HepG2 (cell line): ENCODE data around the gene PIK3C3. TPM values are rescaled to one million over a fixed set of nuclear protein-coding genes. Genes with fewer than 3 reads are reported as not detected.

ENCODE experiments used
- ATAC-seq: fragments of 200-7000 bp; cut with Tn5 transposase; 3 replicates; pipeline ENCODE4 v1.9.1; 2020; ENCODE audit warnings: mild to moderate bottlenecking, moderate library complexity
- BruUV-seq: library from RNA; stranded (reverse); fragments of 400-500 nt; replicated peaks from 2 replicates; lab custom pipeline; 2021; lab: Mats Ljungman, UMichigan
- CTCF ChIA-PET: fragments of 300-600 bp; formaldehyde crosslinking; extraction: SDS; loops from one replicate; lab custom pipeline; 2021; ENCODE audit warnings: low total read pairs, inconsistent platforms, low intra/inter-chr PET ratio; lab: Yijun Ruan, JAX
- POLR2A ChIA-PET: fragments of 350-600 bp; sonication (Branson Sonifier 250); formaldehyde crosslinking; loops from one replicate; lab custom pipeline; 2020; ENCODE audit warnings: antibody characterized with exemption, inconsistent platforms; lab: Yijun Ruan, JAX
- DNase-seq: peaks from one replicate; pipeline ENCODE4 v3.0.0-alpha.2; 2015; ENCODE audit warnings: low spot score
- FAIRE-seq: peaks from 3 replicates; lab custom pipeline; 2011; peaks lifted over from hg19 to GRCh38; lab: Jason Lieb, UNC
- H2AFZ ChIP-seq: one replicate; pipeline ENCODE4 v1.6.1; 2011; ENCODE audit warnings: low read length, inconsistent platforms
- H3K27ac ChIP-seq: fragments of 300-600 bp; 3 replicates; pipeline ENCODE4 v1.8.0; 2011; ENCODE audit warnings: mixed run types, mild to moderate bottlenecking, mixed read lengths, low read length, inconsistent platforms; ENCODE audit not compliant: insufficient read depth; ENCODE audit errors: extremely low read length
- H3K27me3 ChIP-seq, 2 experiments: fragments of 200-600 bp in 1 of 2; 2 replicates in 1 of 2; 3 replicates in 1 of 2; pipeline versions ENCODE4 v1.6.0 to v1.8.0; 2011; ENCODE audit warnings: low read length in 2 of 2, mild to moderate bottlenecking in 2 of 2, moderate library complexity in 2 of 2, inconsistent platforms in 1 of 2; ENCODE audit not compliant: insufficient read depth in 2 of 2, control insufficient read depth in 1 of 2
- H3K36me3 ChIP-seq, 2 experiments: fragments of 200-600 bp in 1 of 2; replicated peaks in 1 of 2; 2 replicates in 1 of 2; 3 replicates in 1 of 2; pipeline versions ENCODE4 v1.5.1 to v1.8.0; 2011; ENCODE audit warnings: low read length in 2 of 2, inconsistent platforms in 1 of 2; ENCODE audit not compliant: insufficient read depth in 2 of 2, control insufficient read depth in 1 of 2
- H3K4me1 ChIP-seq: 2 replicates; pipeline ENCODE4 v1.5.1; 2012; ENCODE audit warnings: low read length, inconsistent platforms; ENCODE audit not compliant: insufficient read depth
- H3K4me2 ChIP-seq: 2 replicates; pipeline ENCODE4 v1.6.0; 2011; ENCODE audit warnings: low read depth, low read length, inconsistent platforms
- H3K4me3 ChIP-seq, 3 experiments: fragments of 200-600 bp in 1 of 3; sonication (generic), shearing (Covaris generic) in 1 of 3; replicated peaks in 1 of 3; 2 replicates each; pipeline ENCODE4 v1.5.1; 2011 to 2016; ENCODE audit warnings: low read length in 3 of 3, inconsistent platforms in 2 of 3, low read depth in 2 of 3, mild to moderate bottlenecking in 2 of 3, control low read depth in 1 of 3, mixed read lengths in 1 of 3; ENCODE audit not compliant: insufficient read depth in 1 of 3
- H3K79me2 ChIP-seq: one replicate; pipeline ENCODE4 v1.6.1; 2011; ENCODE audit warnings: low read length, inconsistent platforms; ENCODE audit not compliant: insufficient read depth
- H3K9ac ChIP-seq: 2 replicates; pipeline ENCODE4 v1.6.0; 2011; ENCODE audit warnings: mild to moderate bottlenecking, low read depth, low read length, inconsistent platforms; ENCODE audit not compliant: insufficient read depth
- H3K9me3 ChIP-seq: 2 replicates; pipeline ENCODE4 v1.5.1; 2012; ENCODE audit warnings: mild to moderate bottlenecking, low read length
- H4K20me1 ChIP-seq: 2 replicates; pipeline ENCODE4 v1.6.0; 2011; ENCODE audit warnings: inconsistent platforms, mild to moderate bottlenecking, low read length, moderate library complexity; ENCODE audit not compliant: insufficient read depth
- GMEB1 ChIP-seq: sonication (generic); formaldehyde crosslinking; IDR thresholded peaks from 2 replicates; pipeline ENCODE4 v1.5.1; 2020; ENCODE audit warnings: missing genetic modification reagents, mild to moderate bottlenecking, borderline replicate concordance
- RAD51 ChIP-seq: fragments of 450-650 bp; IDR thresholded peaks from 2 replicates; pipeline ENCODE4 v1.6.1; 2016; ENCODE audit warnings: borderline replicate concordance
- SNAPC2 ChIP-seq: sonication (generic); formaldehyde crosslinking; IDR thresholded peaks from 2 replicates; pipeline ENCODE4 v1.8.1; 2022; ENCODE audit warnings: mild to moderate bottlenecking, missing genetic modification reagents
- ZNF407 ChIP-seq: sonication (generic); formaldehyde crosslinking; IDR thresholded peaks from one replicate; pipeline ENCODE4 v1.5.1; 2020; ENCODE audit warnings: mild to moderate bottlenecking, missing genetic modification reagents; ENCODE audit errors: not compliant biosample characterization
- ZNF572 ChIP-seq: sonication (generic); formaldehyde crosslinking; IDR thresholded peaks from 2 replicates; pipeline ENCODE4 v1.5.1; 2020; ENCODE audit warnings: mild to moderate bottlenecking, missing genetic modification reagents
- ZNF770 ChIP-seq: sonication (generic); formaldehyde crosslinking; IDR thresholded peaks from 2 replicates; pipeline ENCODE4 v1.5.0; 2020; ENCODE audit warnings: mild to moderate bottlenecking, missing genetic modification reagents
- WGBS: methylation state at CpG from one replicate; pipeline ENCODE4 v1.1.6; 2017; ENCODE audit warnings: low lambda C conversion rate; 5-methylcytosine and 5-hydroxymethylcytosine counted together
- in situ Hi-C: cut with HindIII; loops from 2 replicates; pipeline ENCODE4 v1.10.0; 2017; ENCODE audit warnings: low pct_unique_long_range_greater_than_20kb; ENCODE audit not compliant: extremely low pct_ligation_motif_present
- intact Hi-C: fragments of 100-400 bp; cut with micrococcal nuclease; formaldehyde crosslinking; loops from one replicate; pipeline ENCODE4 v1.10.0; 2022; ENCODE audit not compliant: unreplicated experiment
- polyA plus RNA-seq, 8 experiments: library from polyadenylated mRNA; depleted of rRNA in 3 of 8; stranded (reverse) in 7 of 8; unstranded in 1 of 8; fragments of >200 nt; fragmentation: Illumina TruSeq in 4 of 8; extraction: Trizol in 4 of 8; gene quantifications; 2 replicates each; pipeline versions ENCODE4 v1.2.1 to v1.2.3, GENCODE V29; 2011 to 2016; ENCODE audit warnings: low read depth in 4 of 8, missing spikeins in 1 of 8, mixed read lengths in 1 of 8; ENCODE audit not compliant: insufficient read depth in 1 of 8
- total RNA-seq, 5 experiments: library from RNA; depleted of rRNA; stranded (reverse); fragments of >200 nt; fragmentation: Illumina TruSeq; extraction: Trizol; gene quantifications; 2 replicates each; pipeline ENCODE4 v1.2.3, GENCODE V29; 2016; ENCODE audit warnings: low read depth in 1 of 5

PIK3C3 gene
- total and polyA plus RNA-seq, 2 of the 13 experiments (the other 11 are each of a cell fraction or from before 2014, with no cell fraction given): 42.8 to 46.4 TPM

- Histone ChIP-seq H3K36me3 (peaks cover 4 to 27% of the 10 kb centered on the region in 2 experiments; a peak in 4 of 5 replicates), H3K9me3 (no peaks in the 10 kb centered on the region), H2AFZ (no peak overlapping the region), H3K4me3 (no peak overlapping the region), H3K27ac (no peak overlapping the region), H3K4me2 (no peak overlapping the region), H4K20me1 (no peaks in the 10 kb centered on the region), H3K27me3 (no peaks in the 10 kb centered on the region), H3K79me2 (no peaks in the 10 kb centered on the region), H3K4me1 (no peaks in the 10 kb centered on the region), H3K9ac (no peak overlapping the region)
- no peak for DNase-seq
- ChIA-PET CTCF (no interaction called here), POLR2A (no interaction called here)
- no peak for FAIRE-seq
- in situ Hi-C loops: no loop called here
- 88% methylated on average over 4 of the region's 4 CpGs for WGBS
- no TSS peak for BruUV-seq
- intact Hi-C loops: no loop called here
- TF ChIP-seq ZNF770 (CRISPR knock-in tag) (peak; percentile 84; the same call in 1 of the 2 replicates), SNAPC2 (no peak)
- no peak for ATAC-seq
Observed at GRCh38 chr18:42072407-42072806, 117.4 kb downstream of the PIK3C3 start.

GRCh38 chr18:42074704-42075103 is 119.7 kb downstream of the PIK3C3 start:
- ATAC-seq (no peak), FAIRE-seq (no peak), DNase-seq (no peak)
- intact Hi-C loops: no loop called here
- Histone ChIP-seq H3K4me3 (no peak overlapping the region), H3K9me3 (no peaks in the 10 kb centered on the region), H3K27ac (no peak overlapping the region), H4K20me1 (no peaks in the 10 kb centered on the region), H3K4me1 (no peaks in the 10 kb centered on the region), H3K4me2 (no peak overlapping the region), H3K9ac (no peak overlapping the region), H3K27me3 (no peaks in the 10 kb centered on the region), H3K79me2 (no peaks in the 10 kb centered on the region), H3K36me3 (peaks cover 7 to 30% of the 10 kb centered on the region in 2 experiments; a peak in 3 of 5 replicates), H2AFZ (no peak overlapping the region)
- ChIA-PET CTCF (no interaction called here), POLR2A (no interaction called here)
- BruUV-seq: no TSS peak
- WGBS: 97% methylated on average over 3 of the region's 3 CpGs
- in situ Hi-C loops: no loop called here
- no peak for TF ChIP-seq RAD51
- no peak for TF ChIP-seq GMEB1 (CRISPR knock-in tag)
- TF ChIP-seq ZNF407 (CRISPR knock-in tag): no peak
- TF ChIP-seq ZNF572 (CRISPR knock-in tag): no peak
